Activated CD4-positive, alpha-beta T cell treated with anti-CD3 and anti-CD28 coated beads, Interleukin-2, Interleukin-6, amounts not matched to agents 100 ng/mL and 50 ng/mL, durations not matched to agents 16 hours and 8 hours (primary cell): ENCODE measurements around the gene FADS6.
"Not testable (repeated sequence)": the region's sequence is repeated elsewhere in the genome, so short reads cannot be mapped to it uniquely, and the experiment has no call there.

ENCODE experiments used
- DNase-seq: peaks from one replicate; pipeline ENCODE4 v3.0.0-alpha.2; 2020

Gene FADS6

DNA sequence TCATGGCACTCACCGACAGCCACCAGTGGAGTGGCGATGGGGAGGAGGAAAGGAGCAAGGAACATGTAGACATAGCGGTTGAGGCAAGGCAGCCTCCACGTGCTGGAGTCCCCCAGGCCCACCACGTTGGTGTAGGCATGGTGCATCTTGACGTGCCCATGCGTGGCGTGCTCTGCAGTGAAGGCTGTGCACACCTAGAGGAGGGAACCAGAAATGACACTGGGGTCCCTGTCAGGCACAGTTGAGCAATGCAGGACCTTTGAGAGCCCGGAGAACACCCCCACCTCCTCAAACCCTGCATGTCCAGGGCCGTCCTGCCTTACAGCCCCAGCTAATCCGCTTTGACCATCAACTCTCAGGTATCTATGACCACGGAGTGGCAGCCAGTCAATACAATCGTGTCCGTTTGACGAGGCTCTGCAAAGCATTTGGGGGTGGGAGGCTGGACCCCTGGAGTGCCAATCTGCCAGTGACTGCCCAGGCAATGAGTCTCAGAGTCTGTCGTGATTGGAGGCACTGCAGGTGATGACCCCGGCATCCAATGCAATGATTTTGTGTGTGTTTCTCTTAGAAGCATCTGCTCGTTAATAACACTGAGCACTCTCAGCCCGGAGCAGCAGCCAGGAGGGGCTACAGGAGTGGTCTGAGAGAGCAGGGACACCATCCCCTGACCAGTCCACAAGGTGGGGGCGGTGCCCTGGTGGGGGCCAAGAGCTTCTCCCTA, 10.8 kb downstream of the FADS6 start:
- no peak for DNase-seq

DNA sequence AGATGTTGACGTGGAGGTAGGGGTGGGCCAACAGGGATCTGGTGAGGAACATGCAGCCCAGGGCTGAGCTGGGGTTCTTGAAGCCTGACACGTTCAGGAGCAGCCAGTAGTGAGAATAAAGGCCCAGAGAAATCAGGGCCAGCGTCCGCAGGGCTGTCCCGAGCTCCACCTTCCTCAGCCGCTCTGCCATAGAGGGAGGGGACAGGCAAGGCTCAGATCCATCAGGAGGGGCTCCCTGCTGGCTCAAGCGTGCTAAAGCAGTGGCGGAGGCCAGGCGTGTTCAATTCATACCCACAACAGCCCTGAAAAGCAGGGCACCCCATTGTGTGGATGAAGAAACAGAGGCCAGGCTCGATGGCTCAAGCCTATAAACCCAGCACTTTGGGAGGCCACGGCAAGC, 12.4 kb downstream of the FADS6 start:
- DNase-seq = no peak

DNA sequence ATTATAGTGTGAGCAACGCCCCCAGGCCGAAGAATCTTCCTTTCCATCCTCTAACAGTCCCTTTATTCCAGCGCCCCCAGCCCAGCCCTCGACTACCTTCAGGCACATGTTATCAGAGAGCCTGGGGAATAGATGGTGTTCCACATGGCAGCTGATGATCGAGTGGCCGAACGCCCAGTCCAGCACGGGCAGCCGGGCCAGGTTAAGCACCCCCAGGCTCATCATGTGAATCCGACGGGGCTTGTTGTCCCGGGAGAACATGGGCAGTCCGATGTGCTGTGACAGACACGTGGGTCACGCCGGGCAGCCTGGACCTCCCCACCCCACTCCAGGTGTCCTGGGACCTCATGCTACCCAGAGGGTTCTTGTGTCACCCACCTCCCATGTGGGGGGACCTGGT, 14.1 kb downstream of the FADS6 start:
- DNase-seq = no peak

DNA sequence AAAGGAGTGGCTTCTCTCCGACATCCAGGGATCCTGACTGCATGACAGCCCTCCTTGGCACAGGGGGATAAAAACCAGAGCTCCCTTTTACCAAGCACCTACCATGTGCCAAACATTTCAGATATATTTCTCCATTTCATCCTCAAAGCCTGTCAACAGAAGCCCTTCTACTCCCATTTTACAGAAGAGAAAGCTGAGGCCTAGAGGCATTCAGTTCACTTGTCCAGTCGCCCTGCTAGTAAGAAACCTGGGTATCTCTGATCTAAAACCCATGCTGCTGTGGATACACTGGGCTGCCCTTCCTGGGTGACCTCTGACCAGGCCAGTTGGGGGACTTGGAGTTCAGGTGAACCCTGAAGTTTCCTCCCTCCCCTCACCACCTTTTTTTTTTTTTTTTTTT, 14.8 kb downstream of the FADS6 start:
- no peak for DNase-seq

DNA sequence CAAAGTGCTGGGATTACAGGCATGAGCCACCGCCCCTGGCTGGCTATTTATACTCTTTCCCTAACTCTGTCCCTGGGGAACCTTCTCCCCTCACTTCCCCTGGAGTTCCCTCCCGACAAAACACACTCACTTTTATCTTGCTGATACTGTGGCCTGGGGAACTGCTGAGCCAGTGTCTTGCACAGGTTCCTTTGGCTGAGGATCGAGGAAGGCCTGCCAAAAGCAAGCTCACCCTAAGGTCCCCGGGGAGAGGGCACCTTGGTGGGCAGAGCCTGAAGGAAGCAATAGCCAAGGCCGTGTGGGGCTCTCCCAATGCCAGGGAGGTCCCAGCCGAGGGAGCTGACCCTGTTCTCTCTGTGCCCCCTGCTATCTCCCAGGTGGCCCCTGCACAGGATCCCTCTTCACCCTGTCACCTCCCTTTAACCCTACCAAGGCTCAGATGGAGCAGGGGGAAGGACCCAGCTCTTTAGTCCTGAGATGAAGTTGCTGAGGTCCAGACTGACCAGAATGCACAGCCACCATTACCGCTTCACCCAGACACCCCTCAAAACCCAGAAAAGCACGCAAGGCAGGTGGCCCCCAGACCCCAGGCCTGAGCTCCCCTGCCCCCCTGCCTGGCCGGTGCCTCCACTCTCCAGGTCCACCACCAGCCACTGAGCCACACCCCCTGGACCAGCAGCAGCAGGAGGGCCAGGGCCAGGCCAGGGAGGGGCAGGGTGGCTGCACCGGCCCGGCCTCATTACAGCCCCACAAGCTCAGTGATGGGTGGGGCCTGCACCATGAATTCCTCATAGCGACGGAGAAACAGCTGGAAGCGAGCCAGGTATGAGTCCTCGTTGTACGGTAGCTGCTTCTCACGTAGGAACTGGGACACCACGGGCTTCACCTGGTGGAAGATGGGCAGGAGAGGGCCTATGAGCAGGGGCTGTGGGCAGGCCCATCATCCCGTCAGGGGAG, 15.6 kb downstream of the FADS6 start:
- no peak for DNase-seq

DNA sequence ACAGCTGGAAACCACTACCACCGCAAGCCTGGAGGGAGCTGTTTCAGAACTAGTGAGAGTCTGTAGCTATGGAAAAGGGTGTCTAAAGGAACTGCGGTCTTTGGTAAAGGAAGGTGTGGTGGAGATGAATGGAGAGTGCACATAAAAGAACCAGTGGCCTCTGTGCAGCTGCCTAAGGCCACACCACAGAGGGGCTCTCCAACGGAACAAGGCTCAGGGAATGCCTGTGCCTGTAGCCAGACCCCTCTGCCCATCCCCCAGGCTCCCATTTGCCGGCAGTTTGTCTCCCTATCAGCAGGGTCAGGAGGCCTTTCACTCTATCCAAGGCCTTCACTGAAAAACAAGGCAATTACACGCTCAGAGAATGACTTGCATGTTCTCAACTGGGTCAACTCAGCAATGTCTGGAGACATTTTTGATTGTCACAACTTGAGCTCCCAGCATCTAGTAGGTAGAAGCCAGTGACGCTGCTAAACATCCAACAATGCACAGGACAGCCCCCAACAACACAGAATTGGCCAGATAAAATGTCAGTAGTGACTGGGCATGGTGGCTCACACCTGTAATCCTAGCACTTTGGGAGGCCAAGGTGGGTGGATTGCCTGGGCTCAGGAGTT, 17.3 kb downstream of the FADS6 start:
- DNase-seq = no peak

DNA sequence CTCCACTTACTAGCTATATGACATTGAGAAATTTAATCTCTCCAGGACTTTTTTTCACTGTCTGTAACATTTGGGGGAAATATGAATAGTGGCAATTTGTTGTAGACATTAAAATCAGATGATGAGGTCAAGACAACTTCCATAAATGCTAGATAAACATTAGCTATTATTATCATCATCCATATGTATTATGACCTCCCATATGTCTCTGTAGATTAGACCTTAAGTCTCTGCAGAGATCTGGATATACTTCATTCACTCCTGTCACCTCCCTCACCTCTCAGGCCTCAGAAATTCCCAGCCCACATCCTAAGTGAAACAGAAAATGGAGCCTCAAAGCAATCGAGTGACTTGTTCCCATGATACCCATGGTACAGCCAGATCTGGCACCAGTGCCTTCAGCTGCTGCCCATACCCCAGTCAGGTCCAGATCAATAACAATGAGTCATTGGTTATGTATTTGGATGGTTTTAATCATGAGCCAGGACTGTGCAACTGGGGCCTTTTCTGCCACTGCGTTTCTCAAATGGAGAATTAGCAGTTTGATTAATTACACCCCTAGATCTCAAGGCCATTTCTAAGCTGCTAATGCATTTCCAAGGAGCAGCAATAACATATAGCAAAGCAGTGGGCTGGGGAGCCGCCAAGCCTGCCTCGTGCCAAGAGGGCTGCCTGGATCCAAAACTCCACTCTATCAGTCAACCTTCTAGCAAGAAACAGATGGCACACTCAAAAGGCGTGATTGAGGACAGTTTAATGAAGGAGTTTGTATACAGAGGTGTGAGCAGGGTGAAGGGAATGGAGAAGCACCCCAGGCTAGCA, 18.1 kb downstream of the FADS6 start:
- DNase-seq = no peak

DNA sequence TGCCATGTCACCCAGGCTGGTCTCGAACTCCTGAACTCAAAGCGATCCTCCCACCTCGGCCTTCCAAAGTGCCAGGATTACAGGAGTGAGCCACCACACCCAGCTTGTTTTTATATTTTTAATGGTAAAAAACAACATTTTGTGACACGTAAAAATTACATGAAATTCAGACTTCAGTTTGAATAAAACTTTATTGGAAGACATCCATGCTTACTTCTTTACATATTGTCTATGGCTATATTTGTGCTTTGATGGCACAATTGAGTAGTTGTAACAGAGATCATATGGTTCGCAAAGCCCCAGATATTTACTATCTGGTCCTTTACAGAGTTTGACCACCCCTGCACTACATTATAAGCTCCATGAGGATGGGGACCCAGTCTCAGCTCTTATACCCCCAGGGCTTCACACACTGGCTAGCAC, 18.8 kb downstream of the FADS6 start:
- DNase-seq = no peak

DNA sequence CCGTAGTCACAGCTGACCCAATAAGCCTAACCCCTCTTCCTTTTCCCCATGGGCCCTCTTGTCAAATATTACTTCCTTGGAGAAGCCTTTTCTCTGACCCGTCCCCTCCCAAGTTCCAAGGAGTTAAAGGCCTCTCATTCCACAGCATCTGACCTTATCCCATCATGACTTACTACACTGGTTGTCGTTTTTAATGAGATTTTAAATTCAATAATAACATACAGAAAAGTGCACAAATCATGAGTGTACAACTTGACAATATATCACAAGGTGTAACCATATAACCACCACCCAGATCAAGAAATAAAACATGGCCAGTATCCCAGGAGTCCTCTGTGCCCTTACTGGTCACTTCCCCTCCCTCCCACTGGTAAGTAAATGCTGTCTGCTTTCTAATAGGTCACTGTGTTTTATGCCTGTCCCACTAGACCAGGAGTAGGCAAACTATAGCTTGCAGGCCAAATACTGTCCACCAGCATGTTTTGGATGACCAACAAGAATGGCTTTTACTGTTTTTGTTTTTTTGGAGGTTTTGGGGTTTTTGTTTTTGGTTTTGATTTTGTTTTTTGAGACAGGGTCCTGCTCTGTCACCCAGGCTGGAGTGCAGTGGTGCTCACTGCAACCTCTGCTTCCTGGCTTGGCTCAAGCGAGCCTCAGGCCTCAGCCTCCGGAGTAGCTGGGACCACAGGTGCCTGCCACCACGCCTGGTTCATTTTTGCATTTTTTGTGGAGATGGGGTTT, 19.4 kb downstream of the FADS6 start:
- no peak for DNase-seq

DNA sequence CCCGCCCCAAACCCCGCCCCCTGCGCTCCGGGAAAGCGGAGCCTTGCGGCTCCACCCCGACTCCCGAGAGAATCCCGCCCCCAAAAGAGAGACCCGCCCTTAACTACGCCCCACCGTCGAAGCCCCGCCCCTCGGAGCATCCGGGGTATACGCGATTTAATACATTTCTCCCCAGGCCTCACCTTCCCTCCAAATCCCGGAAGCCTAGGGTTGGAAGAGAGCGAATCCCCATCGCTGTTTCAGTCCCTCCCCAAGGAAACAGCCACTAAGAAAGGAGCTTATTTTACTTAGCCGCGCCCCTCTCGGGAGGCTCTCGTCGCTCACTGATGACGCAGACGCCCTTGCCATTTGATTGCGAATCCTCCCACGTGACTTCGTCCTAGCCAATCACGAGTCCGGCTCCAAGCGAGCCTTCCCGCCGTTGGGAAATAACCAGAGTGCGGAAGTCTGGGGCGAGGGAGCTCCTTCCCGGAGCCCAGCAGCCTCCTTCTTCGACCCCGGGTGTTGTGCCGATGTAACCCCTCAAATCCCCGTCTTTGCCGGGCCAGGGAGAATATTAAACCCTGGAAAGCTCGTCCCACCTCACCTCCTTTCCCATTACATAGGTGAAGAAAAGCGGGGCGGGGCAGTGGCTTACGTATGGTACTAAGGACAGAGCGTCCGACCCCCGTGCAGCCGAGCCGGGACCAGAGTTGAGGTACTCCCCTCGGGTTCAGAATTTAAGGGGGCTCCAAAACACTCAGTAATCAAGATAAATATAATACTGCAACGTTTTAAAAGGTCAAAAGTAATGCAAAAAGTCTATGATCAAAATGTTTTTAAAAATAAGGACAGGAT, 20.2 kb downstream of the FADS6 start:
- peak; percentile 99 for DNase-seq

DNA sequence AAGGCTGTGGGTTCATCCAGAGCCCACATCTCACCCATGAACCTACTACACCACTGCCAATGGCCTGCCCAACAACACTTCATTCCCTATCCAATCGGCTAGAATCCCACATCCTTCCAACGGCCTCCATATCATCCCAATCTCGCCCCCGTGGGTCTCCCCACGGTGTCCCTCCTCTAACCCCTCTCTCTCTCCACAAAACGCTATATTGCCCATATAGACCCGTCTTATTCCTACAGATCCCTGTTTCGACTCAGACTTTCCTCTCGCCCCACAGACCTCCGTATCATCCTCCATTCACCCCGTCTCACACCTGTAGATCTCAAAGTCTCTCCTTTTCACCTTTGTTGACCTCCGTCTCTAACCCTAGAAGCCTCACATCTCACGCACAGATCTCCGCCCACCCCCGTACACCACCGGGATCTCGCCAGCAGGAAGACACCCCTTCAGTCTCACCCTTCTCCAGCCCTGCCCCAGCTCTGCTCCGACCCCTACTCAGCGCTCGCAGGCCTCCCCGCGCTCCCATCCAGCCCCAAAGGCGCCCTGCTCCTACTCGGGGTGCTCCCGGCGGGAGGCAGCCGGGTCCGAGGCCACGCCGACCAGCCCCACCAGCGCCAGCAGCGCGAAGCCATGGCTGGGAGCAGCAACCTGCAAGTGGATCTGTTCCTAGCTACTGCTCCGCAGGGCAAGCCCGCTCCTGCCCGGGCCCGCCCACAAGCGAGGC, 21.0 kb downstream of the FADS6 start, which contains the start of gene FDXR:
Gene FDXR, minus strand, starts transcription at position 682 of the 724 bp plus-strand sequence. Its CDS starts 50 bp downstream, at position 632.
- DNase-seq = no peak

DNA sequence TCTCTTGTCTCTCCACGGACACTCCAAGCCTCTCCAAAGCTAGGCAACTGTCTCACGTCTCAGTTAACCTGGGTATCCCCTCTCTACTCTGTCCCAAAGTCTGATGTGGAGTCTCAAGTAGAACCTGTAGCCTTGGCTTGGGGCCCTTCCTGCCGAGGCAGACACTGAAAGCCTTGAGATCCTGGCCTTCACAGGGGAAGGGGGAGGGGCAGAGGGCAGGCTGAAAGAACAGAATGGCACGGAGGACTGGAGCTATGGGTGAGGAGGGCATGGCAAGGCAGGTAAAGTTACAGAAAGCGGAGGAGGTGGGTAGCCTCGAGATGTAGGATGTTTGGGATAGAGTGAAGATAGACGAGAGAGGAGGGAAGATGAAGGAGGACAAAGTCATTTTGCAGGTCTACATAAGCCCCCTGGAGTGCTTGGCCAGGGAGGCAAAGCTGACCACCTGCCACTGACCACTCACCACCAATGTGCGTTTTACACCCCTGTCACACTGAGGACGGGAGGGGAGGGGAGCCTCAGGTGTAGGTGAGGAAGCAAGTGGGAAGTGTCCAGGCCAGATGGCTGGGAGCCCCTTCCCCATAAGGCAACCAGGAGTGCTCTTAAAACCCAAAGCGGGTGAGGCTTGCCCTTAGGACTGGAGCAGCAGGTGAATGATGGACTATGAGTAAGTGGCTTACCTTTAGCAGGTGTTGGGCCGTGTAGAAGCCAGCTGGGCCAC, 21.9 kb downstream of the FADS6 start:
- DNase-seq = no peak

DNA sequence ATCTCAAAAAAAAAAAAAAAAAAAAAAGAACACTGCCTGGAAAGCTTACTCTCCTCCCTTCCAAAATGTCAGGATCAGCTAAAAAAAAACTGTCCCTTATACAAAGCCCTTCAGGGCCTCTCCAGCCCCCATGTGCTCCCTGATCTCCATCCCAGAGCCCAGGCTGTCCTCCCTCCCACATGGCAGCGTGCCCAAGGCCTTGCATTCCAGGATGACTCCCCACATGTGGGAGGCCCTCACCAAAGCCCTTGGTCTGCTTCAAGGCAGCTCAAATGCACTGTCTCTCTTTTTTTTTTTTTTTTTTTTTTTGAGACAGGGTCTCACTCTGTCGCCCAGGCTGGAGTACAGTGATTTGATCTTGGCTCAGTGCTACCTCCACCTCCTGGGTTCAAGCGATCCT, 22.9 kb downstream of the FADS6 start:
- DNase-seq = no peak

DNA sequence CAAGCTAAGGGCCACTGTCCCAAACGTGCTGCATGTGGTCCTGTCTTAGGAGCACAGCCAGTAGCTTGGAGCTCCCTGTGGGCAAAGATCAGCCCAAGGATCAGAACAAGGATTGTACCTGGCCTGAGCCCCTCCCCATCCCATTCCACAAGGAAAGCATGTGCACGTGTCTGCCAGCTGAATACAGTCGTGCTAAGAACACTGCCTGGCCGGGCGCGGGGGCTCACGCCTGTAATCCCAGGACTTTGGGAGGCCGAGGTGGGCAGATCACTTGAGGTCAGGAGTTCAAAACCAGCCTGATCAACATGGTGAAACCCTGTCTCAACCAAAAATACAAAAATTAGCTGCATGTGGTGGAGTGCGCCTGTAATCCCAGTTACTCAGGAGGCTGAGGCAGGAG, 23.4 kb downstream of the FADS6 start:
- DNase-seq = not testable (repeated sequence)

DNA sequence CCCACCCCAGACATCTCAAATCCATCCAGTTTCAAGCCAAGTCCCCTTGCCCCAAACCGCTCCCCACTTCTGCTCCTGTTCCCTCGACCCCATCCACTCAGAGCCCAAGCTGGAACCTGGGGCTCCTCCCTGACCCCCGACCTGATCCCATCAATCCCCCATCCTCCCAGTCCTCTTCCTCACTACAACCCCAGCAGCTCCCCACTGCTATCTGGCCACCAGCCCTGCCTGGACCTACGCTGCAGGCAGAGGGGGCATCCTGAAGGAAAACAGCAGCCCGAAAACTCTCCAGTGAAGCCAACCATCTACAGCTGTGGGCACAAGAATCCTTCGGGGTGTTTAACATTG, 24.6 kb downstream of the FADS6 start:
- DNase-seq = no peak

DNA sequence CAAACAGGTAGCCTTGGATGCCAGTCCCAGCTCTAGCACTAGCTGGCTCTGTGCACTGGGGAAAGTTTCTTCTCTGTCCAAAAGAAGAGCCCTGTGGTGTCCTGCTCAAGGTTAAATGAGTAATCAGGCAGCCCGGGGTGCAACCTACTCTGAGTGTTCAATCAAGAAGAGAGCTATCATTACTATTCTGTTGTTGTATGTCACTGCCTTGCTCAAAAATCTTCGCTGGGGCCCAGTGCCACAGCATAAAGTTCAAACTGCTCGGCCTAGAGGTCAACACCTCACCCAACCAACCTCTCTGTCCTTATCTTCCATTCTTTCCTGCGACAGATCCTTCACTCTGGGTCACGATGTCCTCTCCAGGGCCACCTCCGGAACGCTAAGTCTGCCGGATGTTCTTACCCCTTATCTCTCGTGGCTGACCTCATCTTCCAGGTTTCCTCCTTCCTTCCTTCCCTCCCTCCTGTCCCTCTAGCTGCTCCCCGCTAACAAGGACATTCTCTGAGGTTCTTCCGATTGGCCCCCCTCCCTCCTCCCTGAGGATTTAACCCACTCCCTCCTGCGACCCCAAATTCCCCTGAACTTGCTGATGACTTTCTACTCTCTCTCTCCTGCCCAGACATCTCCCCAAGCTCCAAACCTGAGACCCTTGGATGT, 25.1 kb downstream of the FADS6 start:
- no peak for DNase-seq

DNA sequence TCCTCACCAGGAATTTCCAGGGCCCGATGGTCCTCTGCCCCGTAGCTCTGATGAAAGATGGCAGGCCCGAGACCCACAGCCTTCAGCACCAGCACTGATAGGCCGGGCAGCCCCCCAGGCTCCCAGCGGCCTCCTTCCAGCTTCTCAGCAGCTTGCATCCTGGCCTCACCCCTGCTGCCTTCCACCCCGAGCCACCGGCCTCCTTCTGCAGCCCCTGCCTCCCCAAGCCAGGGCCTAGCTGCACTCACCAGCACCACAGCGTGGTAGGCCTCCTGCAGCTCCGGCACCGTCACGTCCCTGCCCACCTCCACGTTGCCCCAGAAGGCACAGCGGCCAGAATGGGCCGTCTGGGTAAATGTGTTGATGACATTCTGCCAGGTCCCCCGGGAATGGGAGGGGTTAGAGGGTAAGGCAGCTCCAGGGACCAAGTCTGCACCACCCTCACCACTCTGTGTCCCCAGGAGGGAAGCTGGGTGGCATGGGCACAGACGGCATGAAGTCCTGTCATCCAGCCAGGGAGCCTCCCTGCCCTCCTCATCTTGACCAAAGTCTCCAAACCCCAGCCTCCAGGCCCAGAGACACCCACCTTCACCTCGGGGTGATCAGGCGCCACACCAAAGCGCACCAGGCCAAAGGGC, 27.1 kb downstream of the FADS6 start:
- DNase-seq = no peak

DNA sequence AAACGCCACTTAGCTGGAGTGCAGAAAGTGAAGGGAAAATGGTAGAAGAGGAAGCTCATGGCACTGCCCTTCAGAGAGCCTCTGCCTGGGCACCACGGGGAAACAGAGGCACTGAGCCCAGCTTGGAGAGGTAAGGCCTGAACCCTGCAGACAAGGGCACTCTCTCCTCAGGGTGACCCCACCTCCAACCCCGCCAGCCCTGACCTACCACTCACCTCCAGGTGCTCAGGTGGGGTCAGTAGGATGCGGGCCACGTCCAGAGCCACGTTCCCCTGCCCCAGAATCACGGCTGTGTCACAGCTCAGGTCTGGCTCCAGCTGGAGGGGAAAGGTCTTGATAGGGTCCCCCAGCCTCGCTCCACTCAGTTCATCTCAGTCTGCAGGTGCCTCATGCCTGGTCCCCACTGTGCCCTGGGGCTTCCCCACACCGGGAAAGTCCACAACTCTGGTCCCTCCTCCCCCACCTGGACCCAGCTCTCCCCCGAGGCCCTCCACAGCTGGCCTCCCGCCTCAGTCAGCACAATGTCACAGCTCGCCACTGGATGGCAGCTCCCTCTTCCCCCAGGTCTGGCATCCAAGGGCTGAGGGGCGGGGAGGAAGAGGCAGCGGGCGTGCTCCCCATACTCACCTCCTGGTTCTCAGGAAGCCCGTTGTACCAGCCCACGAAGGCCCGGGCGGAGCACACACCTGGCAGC, 27.8 kb downstream of the FADS6 start:
- DNase-seq = no peak
